Esophagus squamous epithelium (tissue), 5 donors: ENCODE data around the gene HMCN2. TPM values are rescaled to one million over a fixed set of nuclear protein-coding genes. Genes with fewer than 3 reads are reported as not detected.

ENCODE experiments used
- DNase-seq: peaks from one replicate; lab custom pipeline; 2025; lab: John Stamatoyannopoulos, UW
- H3K27ac ChIP-seq, 4 donors: fragments of 200-600 bp; sonication (generic); one replicate each; pipeline ENCODE4 v1.5.1; 2016 to 2019; ENCODE audit warnings: mild to moderate bottlenecking in 1 of 4
- H3K27me3 ChIP-seq, 4 donors: fragments of 200-600 bp; sonication (generic); 1 replicate in 3 of 4; 2 replicates in 1 of 4; pipeline versions ENCODE4 v1.5.1 to v1.6.0; 2017 to 2021; ENCODE audit warnings: antibody characterized with exemption in 1 of 4
- H3K36me3 ChIP-seq, 3 donors: fragments of 200-600 bp; sonication (generic); one replicate each; pipeline ENCODE4 v1.5.1; 2016 to 2019
- H3K4me1 ChIP-seq, 3 donors: fragments of 200-600 bp; sonication (generic); one replicate each; pipeline ENCODE4 v1.5.1; 2017 to 2019
- H3K4me3 ChIP-seq, 4 donors: fragments of 200-600 bp; sonication (generic); 1 replicate in 3 of 4; 2 replicates in 1 of 4; pipeline ENCODE4 v1.5.1; 2016 to 2019; ENCODE audit warnings: mild to moderate bottlenecking in 2 of 4, moderate library complexity in 1 of 4
- H3K9me3 ChIP-seq, 3 donors: fragments of 200-600 bp; sonication (generic); one replicate each; pipeline ENCODE4 v1.5.1; 2016 to 2019
- CTCF ChIP-seq, 6 experiments: fragments of 450-650 bp in 4 of 6; fragments of 200-600 bp in 2 of 6; sonication (generic) in 2 of 6; IDR thresholded peaks; one replicate each; pipeline ENCODE4 v1.5.1; 2016 to 2019; ENCODE audit warnings: antibody characterized with exemption in 6 of 6, mild to moderate bottlenecking in 4 of 6, moderate library complexity in 4 of 6
- POLR2A ChIP-seq, 4 donors: fragments of 450-650 bp; IDR thresholded peaks; one replicate each; pipeline ENCODE4 v1.6.1; 2017; ENCODE audit warnings: antibody characterized with exemption in 4 of 4, mild to moderate bottlenecking in 4 of 4, moderate library complexity in 3 of 4
- WGBS, 2 donors: methylation state at CpG; one replicate each; pipeline ENCODE4 v1.1.5; 2018; 5-methylcytosine and 5-hydroxymethylcytosine counted together
- intact Hi-C: fragments of 100-400 bp; cut with DNase I; formaldehyde crosslinking; loops from one replicate; pipeline ENCODE4 v1.15.0; 2022
- total RNA-seq, 4 donors: library from RNA; depleted of rRNA; stranded (reverse); fragments of >200 nt; gene quantifications; one replicate each; pipeline ENCODE4 v1.1.0, GENCODE V29; 2016
- donor health status: DM: yes; HTN: yes; CAD: no.

HMCN2 gene
- total RNA-seq, 4 donors from 2014 or later = 0.53 to 4.8 (median 0.78) TPM

- WGBS, 2 donors = 70 to 81% methylated on average over 17 of the region's 17 CpGs
- no peak overlapping the region for H3K4me3 ChIP-seq
- H3K36me3 ChIP-seq = no peaks in the 10 kb centered on the region
- no peaks in the 10 kb centered on the region for H3K9me3 ChIP-seq
- H3K27me3 ChIP-seq = peaks cover 0 to 77% (median 0%) of the 10 kb centered on the region in 4 donors
- intact Hi-C loops = no loop called here
- peaks cover 0 to 11% (median 0%) of the 10 kb centered on the region in 3 donors for H3K4me1 ChIP-seq
- no peak for DNase-seq
- no peak for TF ChIP-seq POLR2A (IDR thresholded peaks at IDR 0.05)
- no peak for TF ChIP-seq CTCF (IDR thresholded peaks at IDR 0.05)
- H3K27ac ChIP-seq = no peak overlapping the region
Observed at GRCh38 chr9:130421154-130421801, 155.7 kb downstream of the HMCN2 start.

- peaks cover 2 to 16% (median 5%) of the 10 kb centered on the region in 3 donors for H3K4me1 ChIP-seq
- no peaks in the 10 kb centered on the region for H3K36me3 ChIP-seq
- intact Hi-C loops = no loop called here
- H3K27me3 ChIP-seq = peaks cover 0 to 82% (median 0%) of the 10 kb centered on the region in 4 donors
- H3K27ac ChIP-seq = no peak overlapping the region
- 54 to 60% methylated on average over 1 to 11 of the region's 13 CpGs for WGBS, 2 donors
- H3K4me3 ChIP-seq = no peak overlapping the region
- H3K9me3 ChIP-seq = no peaks in the 10 kb centered on the region
- DNase-seq = no peak
- no peak for TF ChIP-seq CTCF (IDR thresholded peaks at IDR 0.05)
- no peak for TF ChIP-seq POLR2A (IDR thresholded peaks at IDR 0.05)
Observed at GRCh38 chr9:130421802-130422276, 156.3 kb downstream of the HMCN2 start.

DNA sequence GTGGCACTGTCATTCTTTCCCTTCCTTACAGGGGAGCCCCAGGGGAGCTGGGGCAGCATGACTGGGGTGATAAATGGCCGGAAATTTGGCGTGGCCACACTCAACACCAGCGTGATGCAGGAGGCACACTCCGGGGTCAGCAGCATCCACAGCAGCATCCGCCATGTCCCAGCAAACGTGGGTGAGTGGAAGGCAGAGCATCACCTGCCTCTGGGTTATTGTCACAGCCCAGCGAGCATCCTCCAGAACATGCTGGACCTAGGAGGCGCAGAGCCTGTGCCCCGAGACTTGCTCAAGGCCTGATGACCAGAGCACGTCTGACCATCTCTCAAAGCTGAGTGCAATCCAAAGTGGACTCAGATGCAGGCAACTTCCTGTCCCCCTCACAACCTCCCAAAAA is 157.0 kb downstream of the HMCN2 start:
- H3K27ac ChIP-seq = no peak overlapping the region
- TF ChIP-seq POLR2A (IDR thresholded peaks at IDR 0.05) (no peak), CTCF (IDR thresholded peaks at IDR 0.05) (no peak)
- H3K4me3 ChIP-seq = no peak overlapping the region
- no peak for DNase-seq
- peaks cover 9 to 24% (median 12%) of the 10 kb centered on the region in 3 donors for H3K4me1 ChIP-seq
- no peaks in the 10 kb centered on the region for H3K9me3 ChIP-seq
- intact Hi-C loops = no loop called here
- H3K36me3 ChIP-seq = no peaks in the 10 kb centered on the region
- WGBS, 2 donors = 93% methylated on average over 6 of the region's 10 CpGs; no CpG with 5 or more reads in 1 of the 2 donors
- H3K27me3 ChIP-seq = peaks cover 0 to 88% (median 0%) of the 10 kb centered on the region in 4 donors

GRCh38 chr9:130423272-130423671 is 157.7 kb downstream of the HMCN2 start:
- Histone ChIP-seq H3K36me3 (no peaks in the 10 kb centered on the region), H3K27ac (no peak overlapping the region), H3K4me3 (no peak overlapping the region), H3K9me3 (no peaks in the 10 kb centered on the region), H3K4me1 (peaks cover 10 to 29% (median 15%) of the 10 kb centered on the region in 3 donors), H3K27me3 (peaks cover 0 to 88% (median 0%) of the 10 kb centered on the region in 4 donors)
- no peak for DNase-seq
- 47 to 80% methylated on average over 1 to 5 of the region's 8 CpGs for WGBS, 2 donors
- intact Hi-C loops = no loop called here
- TF ChIP-seq CTCF (IDR thresholded peaks at IDR 0.05) (no peak), POLR2A (IDR thresholded peaks at IDR 0.05) (no peak)
